Neural progenitor cell (in vitro differentiated cells): ENCODE measurements around the gene THEM5. TPM values are rescaled to one million over a fixed set of nuclear protein-coding genes. Genes with fewer than 3 reads are reported as not detected.

ENCODE experiments used
- DNase-seq: peaks from one replicate; pipeline ENCODE4 v3.0.0-alpha.2; 2016; ENCODE audit warnings: low spot score
- H2AFZ ChIP-seq: fragments of 200-600 bp; sonication (generic); replicated peaks from 2 replicates; pipeline ENCODE4 v1.6.1; 2016; ENCODE audit warnings: antibody characterized with exemption
- H3F3A ChIP-seq: fragments of 200-600 bp; sonication (generic); 2 replicates; pipeline ENCODE4 v1.6.1; 2016; ENCODE audit warnings: antibody characterized with exemption, low read depth
- H3K27ac ChIP-seq: fragments of 200-600 bp; sonication (generic); 2 replicates; pipeline ENCODE4 v1.5.1; 2016; ENCODE audit warnings: mild to moderate bottlenecking
- H3K27me3 ChIP-seq: fragments of 200-600 bp; sonication (generic); 2 replicates; pipeline ENCODE4 v1.6.1; 2016; ENCODE audit warnings: mild to moderate bottlenecking, moderate library complexity
- H3K36me3 ChIP-seq: fragments of 200-600 bp; sonication (generic); 2 replicates; pipeline ENCODE4 v1.5.1; 2016
- H3K4me1 ChIP-seq: fragments of 200-600 bp; sonication (generic); 2 replicates; pipeline ENCODE4 v1.6.1; 2016; ENCODE audit warnings: mixed run types
- H3K4me2 ChIP-seq: fragments of 200-600 bp; sonication (generic); 2 replicates; pipeline ENCODE4 v1.6.1; 2016
- H3K4me3 ChIP-seq: fragments of 200-600 bp; sonication (generic); 2 replicates; pipeline ENCODE4 v1.5.1; 2016
- H3K79me2 ChIP-seq: fragments of 200-600 bp; sonication (generic); 2 replicates; pipeline ENCODE4 v1.6.1; 2016; ENCODE audit warnings: low read depth
- H3K9ac ChIP-seq: fragments of 200-600 bp; sonication (generic); 2 replicates; pipeline ENCODE4 v1.6.1; 2016
- H3K9me3 ChIP-seq: fragments of 200-600 bp; sonication (generic); 2 replicates; pipeline ENCODE4 v1.5.1; 2016; ENCODE audit warnings: low read depth
- H4K20me1 ChIP-seq: fragments of 200-600 bp; sonication (generic); 2 replicates; pipeline ENCODE4 v1.6.1; 2016; ENCODE audit warnings: low read depth
- H3K27ac Mint-ChIP-seq: 3 replicates; pipeline ENCODE4 v1.8.0; 2021; ENCODE audit warnings: mixed read lengths
- H3K27me3 Mint-ChIP-seq: 2 replicates; pipeline ENCODE4 v1.8.0; 2022; ENCODE audit warnings: low read depth, mild to moderate bottlenecking, inconsistent platforms, moderate library complexity, mixed read lengths; ENCODE audit not compliant: insufficient read depth
- H3K36me3 Mint-ChIP-seq: 3 replicates; pipeline ENCODE4 v1.8.0; 2021; ENCODE audit warnings: mixed read lengths
- H3K4me1 Mint-ChIP-seq: 3 replicates; pipeline ENCODE4 v1.8.0; 2021; ENCODE audit warnings: mixed read lengths
- H3K4me3 Mint-ChIP-seq: 3 replicates; pipeline ENCODE4 v1.8.0; 2021; ENCODE audit warnings: mild to moderate bottlenecking, moderate library complexity, mixed read lengths
- H3K9me3 Mint-ChIP-seq: 3 replicates; pipeline ENCODE4 v1.8.0; 2020; ENCODE audit warnings: mixed read lengths
- EZH2 ChIP-seq: fragments of 200-600 bp; sonication (generic); IDR thresholded peaks from 2 replicates; pipeline ENCODE4 v1.6.1; 2017; ENCODE audit warnings: antibody characterized with exemption, mild to moderate bottlenecking, moderate library complexity
- EZH2phosphoT487 ChIP-seq: fragments of 200-600 bp; sonication (generic); IDR thresholded peaks from 2 replicates; pipeline ENCODE4 v1.6.1; 2017; ENCODE audit warnings: antibody characterized with exemption
- total RNA-seq: library from RNA; depleted of rRNA; stranded (reverse); fragments of >200 nt; gene quantifications from 2 replicates; pipeline ENCODE4 v1.2.3, GENCODE V29; 2015; ENCODE audit warnings: low replicate concordance
- TF ChIP-seq, protein P1 (sequence below): fragments of 200-600 bp; sonication (generic); IDR thresholded peaks from 2 replicates; pipeline ENCODE4 v1.5.1; 2017; ENCODE audit warnings: antibody characterized with exemption, mild to moderate bottlenecking

The THEM5 gene
- total RNA-seq, 1 donor from 2014 or later, result not detected

- Histone ChIP-seq H3K36me3 (no peaks in the 10 kb centered on the region), H2AFZ (no peak overlapping the region), H3K4me2 (no peak overlapping the region), H3K27me3 (no peaks in the 10 kb centered on the region), H4K20me1 (no peaks in the 10 kb centered on the region), H3K9ac (no peak overlapping the region), H3K4me1 (no peaks in the 10 kb centered on the region), H3K4me3 (no peak overlapping the region), H3K79me2 (no peaks in the 10 kb centered on the region), H3F3A (no peaks in the 10 kb centered on the region), H3K9me3 (no peaks in the 10 kb centered on the region), H3K27ac (no peak overlapping the region)
- Mint-ChIP-seq H3K27ac (no peak overlapping the region), H3K9me3 (peaks cover 2% of the 10 kb centered on the region), H3K4me3 (no peak overlapping the region), H3K36me3 (no peaks in the 10 kb centered on the region), H3K4me1 (peaks cover 2% of the 10 kb centered on the region), H3K27me3 (peaks cover 17% of the 10 kb centered on the region)
- no peak for DNase-seq
- TF ChIP-seq EZH2phosphoT487 (no peak), EZH2 (no peak)
- TF ChIP-seq, protein P1, sequence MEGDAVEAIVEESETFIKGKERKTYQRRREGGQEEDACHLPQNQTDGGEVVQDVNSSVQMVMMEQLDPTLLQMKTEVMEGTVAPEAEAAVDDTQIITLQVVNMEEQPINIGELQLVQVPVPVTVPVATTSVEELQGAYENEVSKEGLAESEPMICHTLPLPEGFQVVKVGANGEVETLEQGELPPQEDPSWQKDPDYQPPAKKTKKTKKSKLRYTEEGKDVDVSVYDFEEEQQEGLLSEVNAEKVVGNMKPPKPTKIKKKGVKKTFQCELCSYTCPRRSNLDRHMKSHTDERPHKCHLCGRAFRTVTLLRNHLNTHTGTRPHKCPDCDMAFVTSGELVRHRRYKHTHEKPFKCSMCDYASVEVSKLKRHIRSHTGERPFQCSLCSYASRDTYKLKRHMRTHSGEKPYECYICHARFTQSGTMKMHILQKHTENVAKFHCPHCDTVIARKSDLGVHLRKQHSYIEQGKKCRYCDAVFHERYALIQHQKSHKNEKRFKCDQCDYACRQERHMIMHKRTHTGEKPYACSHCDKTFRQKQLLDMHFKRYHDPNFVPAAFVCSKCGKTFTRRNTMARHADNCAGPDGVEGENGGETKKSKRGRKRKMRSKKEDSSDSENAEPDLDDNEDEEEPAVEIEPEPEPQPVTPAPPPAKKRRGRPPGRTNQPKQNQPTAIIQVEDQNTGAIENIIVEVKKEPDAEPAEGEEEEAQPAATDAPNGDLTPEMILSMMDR, result no peak
Measured at GRCh38 chr1:151820940-151821339, 32.6 kb downstream of the THEM5 start.

DNA sequence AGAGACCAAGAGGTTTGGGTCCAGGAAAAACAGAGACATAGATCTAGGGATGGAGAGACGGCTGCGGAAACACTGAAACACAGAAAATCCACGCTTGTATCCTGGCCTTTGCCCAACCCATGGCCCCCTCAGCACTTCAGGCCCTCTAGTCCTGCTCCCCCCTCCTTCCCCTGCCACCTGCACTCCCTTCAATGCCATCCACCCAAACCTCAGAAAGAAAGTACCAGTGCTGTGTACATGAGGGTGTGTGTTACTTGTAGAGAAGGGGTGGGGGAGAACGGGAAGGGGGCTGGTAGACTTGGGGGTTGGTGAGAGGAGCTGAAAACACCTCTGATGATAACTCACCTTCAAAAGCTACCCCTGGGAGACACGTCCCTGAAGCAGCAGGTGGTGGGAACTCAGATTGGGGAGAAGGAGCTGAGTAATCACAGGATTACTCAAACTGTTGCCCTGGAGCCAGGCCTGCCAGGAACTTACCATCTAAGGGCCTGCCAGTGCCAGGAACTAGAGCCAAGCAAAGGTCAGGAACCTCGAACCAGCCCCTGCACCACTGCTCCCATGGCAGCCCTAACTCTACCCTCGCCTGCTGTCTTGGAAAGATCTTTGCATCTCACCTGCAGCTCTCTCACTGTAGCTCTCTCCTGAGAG is 33.4 kb downstream of the THEM5 start:
- Histone ChIP-seq H3K9ac (no peak overlapping the region), H2AFZ (no peak overlapping the region), H3F3A (no peaks in the 10 kb centered on the region), H3K36me3 (no peaks in the 10 kb centered on the region), H3K9me3 (no peaks in the 10 kb centered on the region), H3K4me2 (no peak overlapping the region), H3K79me2 (no peaks in the 10 kb centered on the region), H3K27ac (no peak overlapping the region), H3K4me3 (no peak overlapping the region), H3K4me1 (no peaks in the 10 kb centered on the region), H4K20me1 (no peaks in the 10 kb centered on the region), H3K27me3 (no peaks in the 10 kb centered on the region)
- H3K27me3 Mint-ChIP-seq, result peaks cover 14% of the 10 kb centered on the region
- H3K36me3 Mint-ChIP-seq, result no peaks in the 10 kb centered on the region
- H3K27ac Mint-ChIP-seq, result no peak overlapping the region
- DNase-seq, result no peak
- H3K9me3 Mint-ChIP-seq, result peaks cover 2% of the 10 kb centered on the region
- H3K4me3 Mint-ChIP-seq, result no peak overlapping the region
- peaks cover 2% of the 10 kb centered on the region for H3K4me1 Mint-ChIP-seq
- TF ChIP-seq EZH2 (no peak), EZH2phosphoT487 (no peak)
- TF ChIP-seq, protein P1, result no peak

DNA sequence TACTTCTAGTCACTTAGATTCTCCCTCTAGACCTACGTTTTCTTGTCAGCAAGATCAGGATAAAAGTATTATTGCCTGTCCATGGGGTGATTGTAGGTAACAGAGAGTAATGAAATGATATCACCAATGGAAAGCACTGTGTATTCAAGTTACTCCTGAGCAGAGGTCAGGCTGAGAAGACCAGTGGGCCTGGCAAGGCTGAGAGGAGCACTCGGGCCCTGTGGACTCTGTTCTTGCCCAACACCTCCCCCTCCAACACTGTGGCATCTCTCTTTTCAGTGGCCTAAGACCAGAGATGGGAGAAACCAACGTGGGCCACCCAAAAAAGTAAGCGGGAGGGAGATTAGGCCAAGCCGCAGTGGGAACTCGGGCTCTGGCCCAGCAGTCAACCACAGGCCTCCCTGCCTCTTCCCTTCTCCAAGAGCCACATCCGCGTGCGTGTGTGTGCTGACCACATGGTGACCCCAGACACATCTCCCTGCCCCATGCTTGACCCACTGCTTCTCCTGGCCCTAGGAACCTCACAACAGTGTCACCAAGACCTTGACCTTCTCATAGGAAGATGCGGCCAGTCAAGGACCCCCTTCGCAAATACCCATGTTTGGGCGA is 34.2 kb downstream of the THEM5 start:
- Mint-ChIP-seq H3K4me1 (peaks cover 2% of the 10 kb centered on the region), H3K36me3 (no peaks in the 10 kb centered on the region), H3K4me3 (no peak overlapping the region), H3K27me3 (peaks cover 10% of the 10 kb centered on the region), H3K9me3 (peaks cover 2% of the 10 kb centered on the region), H3K27ac (no peak overlapping the region)
- Histone ChIP-seq H3K9me3 (no peaks in the 10 kb centered on the region), H3K9ac (no peak overlapping the region), H3F3A (no peaks in the 10 kb centered on the region), H4K20me1 (no peaks in the 10 kb centered on the region), H3K27me3 (no peaks in the 10 kb centered on the region), H2AFZ (no peak overlapping the region), H3K36me3 (no peaks in the 10 kb centered on the region), H3K79me2 (no peaks in the 10 kb centered on the region), H3K4me2 (no peak overlapping the region), H3K27ac (no peak overlapping the region), H3K4me1 (no peaks in the 10 kb centered on the region), H3K4me3 (no peak overlapping the region)
- no peak for TF ChIP-seq EZH2
- TF ChIP-seq, protein P1, result no peak
- no peak for TF ChIP-seq EZH2phosphoT487
- DNase-seq, result no peak
